Endothelial cell of hepatic sinusoid (primary cell): ENCODE measurements around the gene WNT11.

ENCODE experiments used
- in situ Hi-C: cut with HindIII; loops from 2 replicates; pipeline ENCODE4 v1.10.0; 2017; ENCODE audit warnings: low sequenced_read_pairs

Gene WNT11

GRCh38 chr11:76238551-76238950 is 32.2 kb upstream of the WNT11 start:
- in situ Hi-C loops = no loop called here

- in situ Hi-C loops = no loop called here
Measured at GRCh38 chr11:76237914-76238313, 31.6 kb upstream of the WNT11 start.

- in situ Hi-C loops = no loop called here
Measured at GRCh38 chr11:76237000-76237649, 30.8 kb upstream of the WNT11 start.

GRCh38 chr11:76236092-76236999 is 30.0 kb upstream of the WNT11 start:
- in situ Hi-C loops = no loop called here

GRCh38 chr11:76235233-76236091 is 29.2 kb upstream of the WNT11 start:
- in situ Hi-C loops = no loop called here

GRCh38 chr11:76234416-76235232 is 28.3 kb upstream of the WNT11 start:
- in situ Hi-C loops = no loop called here

GRCh38 chr11:76234021-76234415 is 27.7 kb upstream of the WNT11 start:
- in situ Hi-C loops = no loop called here

- in situ Hi-C loops = no loop called here
Measured at GRCh38 chr11:76233196-76233921, 27.1 kb upstream of the WNT11 start.

GRCh38 chr11:76232026-76232665 is 25.8 kb upstream of the WNT11 start:
- in situ Hi-C loops = no loop called here

- in situ Hi-C loops = no loop called here
Measured at GRCh38 chr11:76231121-76231738, 24.9 kb upstream of the WNT11 start.

GRCh38 chr11:76230392-76230791 is 24.1 kb upstream of the WNT11 start:
- in situ Hi-C loops = no loop called here

- in situ Hi-C loops = no loop called here
Measured at GRCh38 chr11:76229690-76230240, 23.5 kb upstream of the WNT11 start.

GRCh38 chr11:76228875-76229149 is 22.5 kb upstream of the WNT11 start:
- in situ Hi-C loops = no loop called here

GRCh38 chr11:76228071-76228874 is 22.0 kb upstream of the WNT11 start:
- in situ Hi-C loops = no loop called here

- in situ Hi-C loops = no loop called here
Measured at GRCh38 chr11:76226626-76227025, 20.3 kb upstream of the WNT11 start.

- in situ Hi-C loops = no loop called here
Measured at GRCh38 chr11:76225122-76225611, 18.9 kb upstream of the WNT11 start.

- in situ Hi-C loops = no loop called here
Measured at GRCh38 chr11:76224461-76225121, 18.3 kb upstream of the WNT11 start.
